ENCODE measurements around the gene ZRANB3.

Gene ZRANB3

DNA sequence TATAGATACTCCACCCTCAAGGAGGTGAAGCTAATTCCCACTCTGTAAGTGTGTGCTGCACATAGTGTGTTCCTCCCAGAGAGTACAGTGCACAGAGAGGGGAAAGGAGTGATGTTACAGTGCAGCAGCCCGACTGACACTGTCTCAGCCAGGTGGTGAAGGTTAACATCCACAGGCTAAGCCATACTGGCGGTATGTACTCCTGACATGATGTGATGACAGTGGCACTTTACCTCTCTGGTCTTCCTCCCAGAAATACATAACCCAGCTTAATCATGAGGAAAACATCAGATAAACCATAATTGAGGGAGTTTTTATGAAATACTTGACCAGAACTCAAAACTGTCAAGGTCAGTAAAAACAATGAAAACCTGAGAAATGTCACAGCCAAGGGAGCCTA is 371.8 kb downstream of the ZRANB3 start:
- no peak for ATAC-seq
- TF ChIP-seq, protein P1, sequence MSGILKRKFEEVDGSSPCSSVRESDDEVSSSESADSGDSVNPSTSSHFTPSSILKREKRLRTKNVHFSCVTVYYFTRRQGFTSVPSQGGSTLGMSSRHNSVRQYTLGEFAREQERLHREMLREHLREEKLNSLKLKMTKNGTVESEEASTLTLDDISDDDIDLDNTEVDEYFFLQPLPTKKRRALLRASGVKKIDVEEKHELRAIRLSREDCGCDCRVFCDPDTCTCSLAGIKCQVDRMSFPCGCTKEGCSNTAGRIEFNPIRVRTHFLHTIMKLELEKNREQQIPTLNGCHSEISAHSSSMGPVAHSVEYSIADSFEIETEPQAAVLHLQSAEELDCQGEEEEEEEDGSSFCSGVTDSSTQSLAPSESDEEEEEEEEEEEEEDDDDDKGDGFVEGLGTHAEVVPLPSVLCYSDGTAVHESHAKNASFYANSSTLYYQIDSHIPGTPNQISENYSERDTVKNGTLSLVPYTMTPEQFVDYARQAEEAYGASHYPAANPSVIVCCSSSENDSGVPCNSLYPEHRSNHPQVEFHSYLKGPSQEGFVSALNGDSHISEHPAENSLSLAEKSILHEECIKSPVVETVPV (CRISPR knock-in tag; IDR thresholded peaks at IDR 0.05) = no peak
- TF ChIP-seq ZNF8 (CRISPR knock-in tag; IDR thresholded peaks at IDR 0.05) (no peak), GLIS3 (CRISPR knock-in tag; IDR thresholded peaks at IDR 0.05) (no peak), ZFP30 (CRISPR knock-in tag; IDR thresholded peaks at IDR 0.05) (no peak), BACH2 (CRISPR knock-in tag; IDR thresholded peaks at IDR 0.05; ENCODE audit: borderline replicate concordance) (no peak), ARNTL (CRISPR knock-in tag; IDR thresholded peaks at IDR 0.05; ENCODE audit: borderline replicate concordance, low read depth) (no peak), TOX (CRISPR knock-in tag; IDR thresholded peaks at IDR 0.05; ENCODE audit: borderline replicate concordance) (no peak), TCF4 (CRISPR knock-in tag; IDR thresholded peaks at IDR 0.05; ENCODE audit: borderline replicate concordance) (no peak), CSDC2 (CRISPR knock-in tag; IDR thresholded peaks at IDR 0.05) (no peak), ZFP3 (CRISPR knock-in tag; IDR thresholded peaks at IDR 0.05) (no peak), ZNF70 (CRISPR knock-in tag; IDR thresholded peaks at IDR 0.05) (no peak), OSR1 (CRISPR knock-in tag; IDR thresholded peaks at IDR 0.05) (no peak), ISL1 (CRISPR knock-in tag; IDR thresholded peaks at IDR 0.05) (no peak), ZNF565 (CRISPR knock-in tag; conservative IDR thresholded peaks at IDR 0.05; ENCODE audit: low read depth) (no peak), PPARA (CRISPR knock-in tag; IDR thresholded peaks at IDR 0.05; ENCODE audit: borderline replicate concordance) (no peak), ESRRG (CRISPR knock-in tag; IDR thresholded peaks at IDR 0.05) (no peak), RARB (CRISPR knock-in tag; IDR thresholded peaks at IDR 0.05) (no peak), ZC3H10 (CRISPR knock-in tag; IDR thresholded peaks at IDR 0.05) (no peak)
- TF ChIP-seq, protein P2, sequence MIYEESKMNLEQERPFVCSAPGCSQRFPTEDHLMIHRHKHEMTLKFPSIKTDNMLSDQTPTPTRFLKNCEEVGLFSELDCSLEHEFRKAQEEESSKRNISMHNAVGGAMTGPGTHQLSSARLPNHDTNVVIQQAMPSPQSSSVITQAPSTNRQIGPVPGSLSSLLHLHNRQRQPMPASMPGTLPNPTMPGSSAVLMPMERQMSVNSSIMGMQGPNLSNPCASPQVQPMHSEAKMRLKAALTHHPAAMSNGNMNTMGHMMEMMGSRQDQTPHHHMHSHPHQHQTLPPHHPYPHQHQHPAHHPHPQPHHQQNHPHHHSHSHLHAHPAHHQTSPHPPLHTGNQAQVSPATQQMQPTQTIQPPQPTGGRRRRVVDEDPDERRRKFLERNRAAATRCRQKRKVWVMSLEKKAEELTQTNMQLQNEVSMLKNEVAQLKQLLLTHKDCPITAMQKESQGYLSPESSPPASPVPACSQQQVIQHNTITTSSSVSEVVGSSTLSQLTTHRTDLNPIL (CRISPR knock-in tag; IDR thresholded peaks at IDR 0.05; ENCODE audit: low read depth) = no peak
- TF ChIP-seq, protein P3, sequence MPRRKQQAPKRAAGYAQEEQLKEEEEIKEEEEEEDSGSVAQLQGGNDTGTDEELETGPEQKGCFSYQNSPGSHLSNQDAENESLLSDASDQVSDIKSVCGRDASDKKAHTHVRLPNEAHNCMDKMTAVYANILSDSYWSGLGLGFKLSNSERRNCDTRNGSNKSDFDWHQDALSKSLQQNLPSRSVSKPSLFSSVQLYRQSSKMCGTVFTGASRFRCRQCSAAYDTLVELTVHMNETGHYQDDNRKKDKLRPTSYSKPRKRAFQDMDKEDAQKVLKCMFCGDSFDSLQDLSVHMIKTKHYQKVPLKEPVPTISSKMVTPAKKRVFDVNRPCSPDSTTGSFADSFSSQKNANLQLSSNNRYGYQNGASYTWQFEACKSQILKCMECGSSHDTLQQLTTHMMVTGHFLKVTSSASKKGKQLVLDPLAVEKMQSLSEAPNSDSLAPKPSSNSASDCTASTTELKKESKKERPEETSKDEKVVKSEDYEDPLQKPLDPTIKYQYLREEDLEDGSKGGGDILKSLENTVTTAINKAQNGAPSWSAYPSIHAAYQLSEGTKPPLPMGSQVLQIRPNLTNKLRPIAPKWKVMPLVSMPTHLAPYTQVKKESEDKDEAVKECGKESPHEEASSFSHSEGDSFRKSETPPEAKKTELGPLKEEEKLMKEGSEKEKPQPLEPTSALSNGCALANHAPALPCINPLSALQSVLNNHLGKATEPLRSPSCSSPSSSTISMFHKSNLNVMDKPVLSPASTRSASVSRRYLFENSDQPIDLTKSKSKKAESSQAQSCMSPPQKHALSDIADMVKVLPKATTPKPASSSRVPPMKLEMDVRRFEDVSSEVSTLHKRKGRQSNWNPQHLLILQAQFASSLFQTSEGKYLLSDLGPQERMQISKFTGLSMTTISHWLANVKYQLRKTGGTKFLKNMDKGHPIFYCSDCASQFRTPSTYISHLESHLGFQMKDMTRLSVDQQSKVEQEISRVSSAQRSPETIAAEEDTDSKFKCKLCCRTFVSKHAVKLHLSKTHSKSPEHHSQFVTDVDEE (CRISPR knock-in tag; IDR thresholded peaks at IDR 0.05) = no peak

DNA sequence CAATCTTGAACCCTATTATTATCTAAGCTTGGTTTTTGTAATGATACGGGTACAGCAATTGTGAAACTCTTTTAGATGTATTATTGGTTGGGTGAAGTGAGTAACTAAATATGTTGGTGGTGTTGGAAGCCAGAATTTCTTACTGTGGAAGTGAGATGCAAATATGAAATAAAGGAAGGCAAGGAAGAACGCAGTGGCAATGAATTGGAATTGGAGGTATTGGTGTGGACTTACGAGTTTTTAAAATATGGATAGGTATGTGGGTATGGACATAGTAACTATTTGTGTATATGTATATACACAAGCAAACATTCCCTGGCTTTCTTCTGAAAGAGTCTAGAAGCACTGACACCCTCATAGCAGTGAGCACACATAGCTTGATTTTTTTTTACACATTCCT is 373.2 kb downstream of the ZRANB3 start:
- no peak for ATAC-seq
- no peak for TF ChIP-seq ZFP30 (CRISPR knock-in tag; IDR thresholded peaks at IDR 0.05)
- TF ChIP-seq, protein P1 (CRISPR knock-in tag; IDR thresholded peaks at IDR 0.05) = no peak
- TF ChIP-seq BACH2 (CRISPR knock-in tag; IDR thresholded peaks at IDR 0.05; ENCODE audit: borderline replicate concordance) = no peak
- no peak for TF ChIP-seq TOX (CRISPR knock-in tag; IDR thresholded peaks at IDR 0.05; ENCODE audit: borderline replicate concordance)
- no peak for TF ChIP-seq ESRRG (CRISPR knock-in tag; IDR thresholded peaks at IDR 0.05)
- TF ChIP-seq CSDC2 (CRISPR knock-in tag; IDR thresholded peaks at IDR 0.05) = no peak
- no peak for TF ChIP-seq ZNF70 (CRISPR knock-in tag; IDR thresholded peaks at IDR 0.05)
- no peak for TF ChIP-seq ZNF565 (CRISPR knock-in tag; conservative IDR thresholded peaks at IDR 0.05; ENCODE audit: low read depth)
- TF ChIP-seq GLIS3 (CRISPR knock-in tag; IDR thresholded peaks at IDR 0.05) = no peak
- no peak for TF ChIP-seq TCF4 (CRISPR knock-in tag; IDR thresholded peaks at IDR 0.05; ENCODE audit: borderline replicate concordance)
- TF ChIP-seq PPARA (CRISPR knock-in tag; IDR thresholded peaks at IDR 0.05; ENCODE audit: borderline replicate concordance) = no peak
- TF ChIP-seq ZFP3 (CRISPR knock-in tag; IDR thresholded peaks at IDR 0.05) = no peak

DNA sequence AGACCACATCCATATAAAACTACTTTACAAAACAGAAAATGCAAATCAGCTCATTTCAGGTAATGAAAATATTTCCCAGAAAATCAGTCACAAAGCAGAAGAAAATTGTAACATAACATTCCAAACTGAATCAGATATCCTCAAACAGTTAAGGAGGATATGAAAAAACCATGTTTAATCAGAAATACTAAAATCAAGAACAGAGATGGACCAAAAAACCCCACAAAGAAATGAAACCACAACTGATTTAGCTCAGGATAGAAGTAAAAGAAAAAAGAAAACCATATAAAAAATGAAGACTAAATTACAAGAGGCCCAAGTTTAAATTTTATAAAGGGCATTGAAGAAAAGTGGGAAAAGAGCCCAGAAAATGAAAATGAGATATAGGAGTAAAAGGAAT is 376.1 kb downstream of the ZRANB3 start:
- no peak for ATAC-seq
- TF ChIP-seq, protein P1 (CRISPR knock-in tag; IDR thresholded peaks at IDR 0.05) = no peak
- no peak for TF ChIP-seq TOX (CRISPR knock-in tag; IDR thresholded peaks at IDR 0.05; ENCODE audit: borderline replicate concordance)
- TF ChIP-seq GLIS3 (CRISPR knock-in tag; IDR thresholded peaks at IDR 0.05) = no peak
- TF ChIP-seq ZNF70 (CRISPR knock-in tag; IDR thresholded peaks at IDR 0.05) = no peak
- no peak for TF ChIP-seq ZNF565 (CRISPR knock-in tag; conservative IDR thresholded peaks at IDR 0.05; ENCODE audit: low read depth)
- TF ChIP-seq CSDC2 (CRISPR knock-in tag; IDR thresholded peaks at IDR 0.05) = no peak
- no peak for TF ChIP-seq ZFP3 (CRISPR knock-in tag; IDR thresholded peaks at IDR 0.05)
- TF ChIP-seq, protein P4, sequence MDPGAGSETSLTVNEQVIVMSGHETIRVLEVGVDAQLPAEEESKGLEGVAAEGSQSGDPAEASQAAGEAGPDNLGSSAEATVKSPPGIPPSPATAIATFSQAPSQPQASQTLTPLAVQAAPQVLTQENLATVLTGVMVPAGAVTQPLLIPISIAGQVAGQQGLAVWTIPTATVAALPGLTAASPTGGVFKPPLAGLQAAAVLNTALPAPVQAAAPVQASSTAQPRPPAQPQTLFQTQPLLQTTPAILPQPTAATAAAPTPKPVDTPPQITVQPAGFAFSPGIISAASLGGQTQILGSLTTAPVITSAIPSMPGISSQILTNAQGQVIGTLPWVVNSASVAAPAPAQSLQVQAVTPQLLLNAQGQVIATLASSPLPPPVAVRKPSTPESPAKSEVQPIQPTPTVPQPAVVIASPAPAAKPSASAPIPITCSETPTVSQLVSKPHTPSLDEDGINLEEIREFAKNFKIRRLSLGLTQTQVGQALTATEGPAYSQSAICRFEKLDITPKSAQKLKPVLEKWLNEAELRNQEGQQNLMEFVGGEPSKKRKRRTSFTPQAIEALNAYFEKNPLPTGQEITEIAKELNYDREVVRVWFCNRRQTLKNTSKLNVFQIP (CRISPR knock-in tag; IDR thresholded peaks at IDR 0.05; ENCODE audit: borderline replicate concordance, low read depth) = no peak
- TF ChIP-seq OSR1 (CRISPR knock-in tag; IDR thresholded peaks at IDR 0.05) = no peak
- TF ChIP-seq SNAI2 (CRISPR knock-in tag; IDR thresholded peaks at IDR 0.05) = no peak
- TF ChIP-seq ESRRG (CRISPR knock-in tag; IDR thresholded peaks at IDR 0.05) = no peak
- no peak for TF ChIP-seq RARB (CRISPR knock-in tag; IDR thresholded peaks at IDR 0.05)
- TF ChIP-seq, protein P2 (CRISPR knock-in tag; IDR thresholded peaks at IDR 0.05; ENCODE audit: low read depth) = no peak
- no peak for TF ChIP-seq ISL1 (CRISPR knock-in tag; IDR thresholded peaks at IDR 0.05)

Measured in SK-N-SH treated with all-trans-retinoic acid at 6 μM for 48 hours (cell line).